GM19043 (cell line): ENCODE results near the gene SHLD3.
A peak's percentile ranks its signal among the peaks of the same experiment; 100 is the strongest.
"Not testable (repeated sequence)": the region's sequence is repeated elsewhere in the genome, so short reads cannot be mapped to it uniquely, and the experiment has no call there.

ENCODE experiments used
- ATAC-seq: cut with Tn5 transposase; IDR thresholded peaks from one replicate; pipeline ENCODE4 v1.9.1; 2021; ENCODE audit warnings: low read depth; ENCODE audit not compliant: unreplicated experiment

The SHLD3 gene, protein sequence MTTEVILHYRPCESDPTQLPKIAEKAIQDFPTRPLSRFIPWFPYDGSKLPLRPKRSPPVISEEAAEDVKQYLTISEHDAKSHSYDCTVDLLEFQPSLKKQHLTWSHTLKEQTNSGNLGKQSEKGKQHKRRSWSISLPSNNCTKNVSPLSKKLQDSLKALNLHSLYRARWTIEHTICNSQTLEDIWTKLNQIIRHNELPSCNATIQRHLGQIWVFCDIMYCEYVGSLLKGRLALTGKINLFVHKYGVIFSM

GRCh38 chr5:65624571-65625555, at the start of gene SHLD3, which contains the start of gene TRAPPC13:
SHLD3 (plus strand) TSS chr5:65625027; CDS start chr5:65629588, 4,561 bp downstream.
TRAPPC13 (plus strand) TSS chr5:65625027; CDS start chr5:65625061, 34 bp downstream.
- peak; percentile 66 for ATAC-seq

GRCh38 chr5:65577141-65577540, 47.7 kb upstream of the SHLD3 start:
- ATAC-seq, result no peak

- ATAC-seq, result no peak
These were observed 36.1 kb upstream of the SHLD3 start for GRCh38 chr5:65588694-65589093.

- not testable (repeated sequence) for ATAC-seq
These were observed 23.1 kb upstream of the SHLD3 start for GRCh38 chr5:65601761-65602160.

DNA sequence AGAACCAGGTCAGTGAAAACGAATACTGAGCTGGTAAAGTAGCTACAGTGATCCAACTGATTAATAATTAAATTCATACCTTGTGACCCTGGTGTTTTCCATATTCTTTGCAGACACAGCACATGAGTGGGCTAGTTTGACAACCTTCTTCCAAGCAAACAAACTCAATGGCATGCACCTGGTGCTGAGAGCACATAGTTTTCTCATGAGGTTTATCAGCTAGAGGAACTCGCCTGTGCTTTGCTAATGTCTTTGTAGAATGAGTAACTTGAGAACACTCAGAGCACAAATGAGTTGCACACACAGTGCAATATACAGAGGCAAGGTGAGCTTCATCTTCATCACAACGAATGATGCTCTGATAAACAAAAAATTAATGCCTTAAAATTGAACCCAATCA, 13.3 kb upstream of the SHLD3 start:
- ATAC-seq, result no peak

GRCh38 chr5:65612298-65612907, 12.4 kb upstream of the SHLD3 start:
- no peak for ATAC-seq

GRCh38 chr5:65620021-65620420, 4.8 kb upstream of the SHLD3 start:
- ATAC-seq, result no peak

DNA sequence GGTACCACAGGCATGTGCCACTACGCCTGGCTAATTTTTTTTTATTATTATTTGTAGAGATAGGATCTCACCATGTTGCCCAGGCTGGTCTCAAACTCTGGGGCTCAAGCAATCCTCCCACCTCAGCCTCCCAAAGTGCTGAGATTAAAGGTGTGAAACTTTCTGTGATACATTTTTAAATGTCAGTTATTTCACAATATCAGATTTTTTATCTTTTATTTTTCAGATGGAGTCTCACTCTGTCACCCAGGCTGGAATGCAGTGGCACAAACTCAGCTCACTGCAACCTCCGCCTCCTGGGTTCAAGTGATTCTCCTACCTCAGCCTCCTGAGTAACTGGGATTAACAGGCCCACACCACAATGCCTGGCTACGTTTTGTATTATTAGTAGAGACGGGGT, 2.9 kb upstream of the SHLD3 start:
- not testable (repeated sequence) for ATAC-seq

- ATAC-seq, result no peak
These were observed 1.3 kb upstream of the SHLD3 start for GRCh38 chr5:65623482-65623881.

GRCh38 chr5:65624025-65624570, 729 bp upstream of the SHLD3 start, which contains the start of gene TRIM23:
TRIM23 (minus strand) TSS chr5:65624333; CDS start chr5:65624274, 59 bp downstream.
- peak; percentile 94 for ATAC-seq

DNA sequence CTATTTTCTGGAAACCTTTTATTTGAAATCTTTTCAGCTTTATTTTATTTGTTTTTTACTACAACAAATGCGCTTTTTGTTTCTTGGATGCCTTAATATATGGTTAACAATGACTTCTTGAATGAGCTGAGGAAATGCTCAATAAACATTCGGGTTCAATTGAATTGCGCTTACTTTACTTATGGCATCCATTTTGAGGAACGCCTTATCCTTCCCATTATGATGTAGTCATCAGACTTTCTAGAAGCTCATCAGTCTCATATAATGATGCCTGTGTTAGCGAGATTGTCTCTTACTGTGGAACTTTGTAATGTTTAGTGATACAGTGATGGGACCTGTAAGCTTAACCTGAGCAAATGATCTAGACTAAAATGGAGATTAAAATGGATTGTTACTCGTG, 916 bp downstream of the SHLD3 start:
- no peak for ATAC-seq

- no peak for ATAC-seq
These were observed 6.2 kb downstream of the SHLD3 start for GRCh38 chr5:65630981-65631380.

DNA sequence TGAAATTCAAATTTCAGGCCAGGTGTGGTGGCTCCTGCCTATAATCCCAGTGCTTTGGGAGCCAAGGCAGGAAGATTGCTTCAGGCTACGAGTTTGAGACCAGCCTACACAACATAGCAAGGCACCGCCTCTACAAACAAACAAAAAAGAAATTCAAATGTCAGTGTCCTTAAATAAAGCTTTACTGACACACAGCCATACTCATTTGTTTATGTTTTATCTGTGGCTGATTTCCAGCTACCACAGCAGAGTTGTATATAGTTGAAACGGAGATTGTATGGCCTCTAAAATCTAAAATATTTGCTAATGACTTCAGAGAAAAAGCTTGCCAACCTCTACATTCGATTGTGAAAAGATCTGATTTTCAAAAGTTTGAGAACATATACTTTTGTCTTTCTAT, 15.4 kb downstream of the SHLD3 start:
- no peak for ATAC-seq

DNA sequence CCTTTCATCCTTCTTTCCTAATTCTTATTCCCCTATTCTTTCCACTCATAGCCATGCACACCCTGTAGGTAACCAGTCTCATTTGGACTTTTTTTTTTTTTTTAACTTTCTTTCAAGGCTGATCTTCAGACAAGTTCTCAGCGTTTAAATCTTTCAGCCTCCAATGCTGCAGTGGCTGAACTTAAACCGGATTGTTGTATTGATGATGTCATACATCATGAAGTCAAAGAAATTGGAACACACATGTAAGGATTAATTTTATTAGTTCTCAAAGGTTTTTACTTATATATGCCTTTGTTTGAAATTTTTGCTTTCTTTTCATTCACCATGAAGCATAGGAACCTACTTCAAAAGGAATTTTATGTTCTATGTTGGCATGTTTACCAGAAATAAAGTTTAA, 22.1 kb downstream of the SHLD3 start:
- ATAC-seq, result no peak

- no peak for ATAC-seq
These were observed 23.1 kb downstream of the SHLD3 start for GRCh38 chr5:65647941-65648340.

DNA sequence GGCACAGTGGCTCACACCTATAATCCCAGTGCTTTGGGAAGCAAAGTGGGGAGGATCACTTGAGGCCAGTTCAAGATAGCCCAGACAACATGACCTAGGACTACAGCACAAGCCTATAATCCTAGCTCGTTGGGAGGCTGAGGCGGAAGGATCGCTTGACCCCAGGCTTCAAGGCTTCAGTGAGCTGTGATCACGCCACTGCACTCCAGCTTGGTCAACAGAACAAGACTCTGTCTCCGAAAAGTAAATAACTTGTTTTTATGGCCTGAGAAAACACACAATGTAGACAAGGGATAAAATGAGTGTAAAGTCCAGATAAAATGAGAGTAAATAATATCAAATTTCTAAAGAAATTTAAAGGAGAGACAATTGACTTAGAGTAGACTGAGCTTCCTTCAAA, 26.3 kb downstream of the SHLD3 start:
- ATAC-seq, result no peak

DNA sequence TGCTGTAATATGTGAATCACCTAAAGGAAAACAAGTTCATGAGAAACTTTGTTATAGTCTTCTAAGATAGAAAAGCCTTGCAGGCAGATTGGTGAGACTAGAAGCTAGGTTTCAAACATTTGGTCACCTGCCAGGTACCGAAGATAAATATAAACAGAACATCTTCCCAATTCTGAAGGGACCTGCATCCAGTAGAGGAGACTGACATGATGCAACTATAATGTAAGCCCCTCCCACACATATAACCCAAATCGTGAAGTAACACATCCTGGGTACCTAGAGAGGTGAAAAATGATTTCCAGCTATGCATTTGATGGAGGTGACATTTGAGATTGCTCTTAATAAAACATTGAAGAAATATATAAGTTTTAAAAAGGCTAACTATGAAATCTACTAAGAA, 29.9 kb downstream of the SHLD3 start:
- no peak for ATAC-seq

DNA sequence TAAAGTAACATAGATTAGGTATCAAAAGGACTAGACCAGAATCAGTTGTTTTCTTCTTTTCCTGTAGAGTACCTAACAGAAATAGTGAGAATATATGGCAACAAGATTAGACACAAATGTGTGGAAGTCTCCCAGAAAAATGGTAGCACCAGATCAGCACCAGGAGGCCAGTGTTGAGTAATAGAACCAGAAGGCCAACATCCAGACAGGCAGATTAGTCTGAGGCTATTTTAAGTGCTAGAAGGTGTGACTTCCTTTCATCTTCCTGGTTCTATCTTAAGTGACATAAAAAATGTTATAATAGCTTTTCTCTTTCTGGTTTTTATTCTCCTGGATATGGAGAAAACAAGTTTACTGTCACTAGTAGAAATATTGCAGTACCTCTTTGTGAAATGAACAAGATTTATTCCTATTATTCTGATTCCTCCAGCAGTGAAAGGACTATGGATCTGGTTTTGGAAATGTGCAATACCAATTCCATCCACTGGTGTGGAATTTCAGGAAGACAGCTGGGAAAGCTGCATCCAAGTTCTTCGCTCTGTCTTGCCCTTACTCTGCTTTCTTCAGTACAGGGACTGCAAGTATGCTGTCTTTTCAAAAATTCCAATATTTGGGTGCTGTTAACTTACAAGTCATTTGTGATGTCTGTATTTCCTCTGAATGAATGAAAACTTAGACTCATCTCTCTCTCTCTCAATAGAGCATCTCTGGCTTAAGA, 39.1 kb downstream of the SHLD3 start:
- no peak for ATAC-seq

- no peak for ATAC-seq
These were observed 43.9 kb downstream of the SHLD3 start for GRCh38 chr5:65668696-65669095.

DNA sequence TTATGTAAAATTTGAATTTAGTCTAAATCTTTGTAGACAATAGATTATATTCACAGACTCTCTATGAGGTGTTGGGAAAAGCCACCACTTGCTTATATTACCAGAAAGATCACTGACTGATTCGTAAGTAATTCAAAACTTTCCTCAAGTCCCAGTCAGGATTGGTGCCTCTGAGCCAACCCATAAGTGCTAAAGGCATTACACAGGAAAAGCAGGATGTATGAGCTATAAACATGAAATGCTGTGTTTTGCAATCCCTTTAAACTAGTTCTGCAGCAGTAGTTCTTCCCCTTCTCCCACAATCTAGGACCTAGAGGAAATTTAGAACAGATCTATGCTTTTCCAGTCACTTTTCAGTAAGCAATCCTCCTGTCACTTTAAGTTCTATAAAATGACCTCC, 48.0 kb downstream of the SHLD3 start:
- no peak for ATAC-seq
